Measurements from ENCODE around the gene FAM184B.
A peak's percentile ranks its signal among the peaks of the same experiment; 100 is the strongest.

Gene FAM184B

DNA sequence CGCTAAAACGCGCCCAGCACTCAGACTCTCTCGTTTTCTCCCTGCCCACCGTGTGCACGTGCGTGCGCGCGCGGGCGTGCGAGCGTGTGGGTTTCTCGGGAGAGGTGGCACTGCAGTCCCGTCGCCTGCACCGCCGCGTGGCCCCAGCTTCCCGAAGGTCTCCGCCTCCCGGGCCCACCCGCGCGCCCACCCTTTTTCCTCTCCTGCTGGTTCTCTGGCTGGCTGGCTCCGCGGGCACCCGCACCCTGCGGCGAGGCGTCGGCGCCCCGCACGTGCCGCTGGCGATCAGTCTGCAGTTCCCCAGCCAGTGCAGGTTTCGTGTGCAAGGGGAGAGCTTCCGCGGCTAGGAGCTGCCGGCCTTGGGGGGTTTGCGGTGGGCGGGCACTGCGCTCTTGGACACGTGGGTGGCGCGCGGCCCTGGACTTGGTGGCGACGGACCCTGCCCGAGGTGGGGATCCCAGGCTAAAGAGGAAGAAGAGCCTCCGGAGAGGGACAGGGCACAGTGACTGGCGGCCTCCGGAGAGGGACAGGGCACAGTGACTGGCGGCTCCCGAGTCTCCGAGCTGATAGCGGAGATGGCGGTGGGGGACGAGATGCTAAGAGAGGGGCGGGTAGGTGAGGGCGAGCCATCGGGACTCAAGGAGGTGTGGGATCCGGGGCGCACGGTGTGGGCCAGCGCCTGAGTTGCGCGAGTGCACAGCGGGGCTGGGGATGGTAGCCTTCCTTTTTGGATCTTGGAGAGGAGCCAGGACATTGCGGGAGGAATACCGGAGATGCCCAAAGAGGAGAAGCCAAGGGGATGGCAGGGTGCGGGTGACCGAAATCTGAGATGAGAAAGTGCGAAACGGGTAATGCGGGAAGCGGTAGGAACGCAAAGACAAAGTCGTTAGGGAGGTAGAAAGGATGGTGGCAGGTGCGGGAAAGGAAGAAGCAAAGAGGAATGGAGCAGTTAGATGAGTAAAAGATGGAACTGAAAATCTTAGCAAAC, at the start of gene FAM184B:
TSS of gene FAM184B (minus strand) at position 322 of the 988 bp plus-strand sequence. CDS start 322 bp downstream, outside the sequence.
- DNase-seq = no peak

DNA sequence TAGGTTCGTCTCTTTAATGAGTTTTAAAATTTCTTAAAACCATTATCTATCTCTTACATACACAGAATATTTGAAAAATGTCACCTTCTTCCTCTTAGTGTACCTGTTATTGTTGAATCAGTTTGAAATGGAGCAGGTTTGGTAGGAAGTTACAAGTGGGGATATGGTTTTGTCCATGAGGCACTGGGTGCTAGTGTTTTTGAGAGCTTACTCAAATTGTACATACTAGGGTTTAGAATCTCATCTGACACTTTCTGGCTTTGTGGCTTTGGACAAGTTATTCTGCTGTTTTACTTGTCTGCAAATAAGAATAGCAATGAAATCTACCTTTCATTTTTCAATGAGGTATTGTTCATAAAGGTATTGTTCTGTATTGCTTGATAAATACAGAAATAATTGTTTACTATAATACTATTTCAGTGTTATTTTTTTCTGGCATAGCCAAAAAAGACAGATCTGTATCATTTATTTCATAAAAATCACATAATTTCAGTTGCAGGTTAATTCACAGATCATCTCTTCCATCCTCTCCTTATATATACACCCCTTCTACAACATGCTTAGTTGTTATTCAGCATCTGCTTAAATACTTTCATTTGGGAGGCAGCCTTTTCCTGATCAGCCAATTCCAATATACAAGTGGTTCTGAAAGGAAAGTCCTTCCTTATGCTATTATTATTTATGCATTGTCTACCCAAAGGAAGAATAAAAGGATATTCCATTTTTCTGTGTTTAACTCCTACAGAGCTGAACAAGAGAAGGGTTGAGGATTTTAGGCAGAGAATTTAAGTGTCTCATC, 42.6 kb upstream of the FAM184B start:
- DNase-seq = no peak

DNA sequence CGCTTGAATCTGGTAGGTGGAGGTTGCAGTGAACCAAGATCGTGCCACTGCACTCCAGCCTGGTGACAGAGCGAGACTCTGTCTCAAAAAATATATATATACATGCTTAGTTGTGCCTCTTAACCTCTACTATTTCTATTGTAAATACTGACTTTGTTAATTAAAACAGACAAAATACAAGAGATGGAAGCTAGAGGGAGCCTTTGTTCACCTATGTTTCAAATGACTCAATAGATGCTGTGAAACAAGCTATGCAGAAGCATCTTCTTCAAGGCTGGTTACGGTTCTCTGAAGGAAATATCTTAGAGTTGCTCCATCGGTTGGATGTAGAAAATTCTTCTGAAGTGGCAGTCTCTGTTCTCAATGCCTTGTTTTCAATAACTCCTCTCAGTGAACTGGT, 35.6 kb upstream of the FAM184B start:
- peak; percentile 69 for DNase-seq

DNA sequence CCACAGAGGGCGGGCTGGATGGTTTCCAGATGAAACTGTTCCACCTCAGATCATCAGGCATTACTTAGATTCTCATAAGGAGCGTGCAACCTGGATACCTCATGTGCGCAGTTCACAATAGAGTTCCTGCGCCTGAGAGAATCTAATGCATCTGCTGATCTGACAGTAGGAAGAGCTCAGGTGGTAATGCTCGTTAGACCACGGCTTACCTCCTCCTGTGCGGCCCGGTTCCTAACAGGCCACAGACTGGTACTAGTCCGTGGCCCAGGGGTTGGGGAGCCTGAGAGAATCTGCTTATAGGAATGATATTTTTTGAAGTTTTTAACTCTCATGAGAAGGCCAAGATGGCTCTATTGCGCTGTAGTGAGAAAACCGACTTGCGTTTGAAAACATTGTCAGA, 34.7 kb upstream of the FAM184B start:
- DNase-seq = no peak

DNA sequence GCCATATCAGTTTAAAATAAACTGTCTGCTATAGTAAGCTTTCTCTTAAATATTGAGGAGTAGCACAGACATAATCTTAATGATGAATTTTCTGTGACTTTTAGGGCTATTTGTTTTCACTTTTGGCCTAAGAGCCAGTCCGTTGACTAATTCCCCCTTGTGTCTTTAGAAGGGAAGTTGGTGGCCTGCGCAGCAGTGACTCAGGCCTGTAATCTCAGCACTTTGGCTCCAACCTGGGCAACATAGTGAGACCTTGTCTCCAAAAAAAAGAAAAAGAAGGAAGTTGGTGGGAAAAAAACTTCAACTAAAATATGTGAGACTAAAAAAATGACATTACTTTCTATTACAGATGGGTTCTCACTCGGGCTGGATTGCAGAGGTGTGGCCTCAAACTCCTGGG, 32.7 kb upstream of the FAM184B start:
- no peak for DNase-seq

DNA sequence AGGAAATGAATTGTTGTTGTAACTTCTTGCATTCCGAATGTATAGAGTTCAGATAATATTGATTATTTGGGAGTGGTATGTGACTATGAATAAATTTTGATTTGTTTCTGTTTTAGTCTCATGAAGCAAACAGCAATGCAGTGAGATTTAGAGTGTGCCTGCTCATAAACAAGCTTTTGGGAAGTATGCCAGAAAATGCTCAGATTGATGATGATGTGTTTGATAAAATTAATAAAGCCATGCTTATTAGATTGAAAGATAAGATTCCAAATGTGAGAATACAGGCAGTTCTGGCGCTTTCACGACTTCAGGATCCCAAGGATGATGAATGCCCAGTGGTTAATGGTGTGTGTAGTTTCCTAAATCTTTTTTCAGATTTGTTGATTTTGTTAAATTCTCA, 31.4 kb upstream of the FAM184B start:
- DNase-seq = no peak

DNA sequence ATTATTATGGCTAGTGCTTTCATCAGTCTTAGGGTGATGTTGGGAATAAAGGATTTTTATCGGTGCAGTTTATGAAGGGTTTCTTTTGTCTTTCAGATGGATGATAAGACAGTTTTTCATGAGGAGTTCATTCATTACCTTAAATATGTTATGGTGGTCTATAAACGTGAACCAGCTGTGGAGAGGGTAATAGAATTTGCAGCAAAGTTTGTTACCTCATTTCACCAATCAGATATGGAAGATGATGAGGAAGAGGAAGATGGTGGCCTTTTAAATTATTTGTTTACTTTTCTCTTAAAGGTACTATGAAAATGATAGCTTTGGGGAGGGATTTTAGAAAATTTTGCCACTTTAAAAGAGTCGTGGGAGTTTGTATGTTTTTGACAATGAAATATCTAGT, 30.7 kb upstream of the FAM184B start:
- no peak for DNase-seq

DNA sequence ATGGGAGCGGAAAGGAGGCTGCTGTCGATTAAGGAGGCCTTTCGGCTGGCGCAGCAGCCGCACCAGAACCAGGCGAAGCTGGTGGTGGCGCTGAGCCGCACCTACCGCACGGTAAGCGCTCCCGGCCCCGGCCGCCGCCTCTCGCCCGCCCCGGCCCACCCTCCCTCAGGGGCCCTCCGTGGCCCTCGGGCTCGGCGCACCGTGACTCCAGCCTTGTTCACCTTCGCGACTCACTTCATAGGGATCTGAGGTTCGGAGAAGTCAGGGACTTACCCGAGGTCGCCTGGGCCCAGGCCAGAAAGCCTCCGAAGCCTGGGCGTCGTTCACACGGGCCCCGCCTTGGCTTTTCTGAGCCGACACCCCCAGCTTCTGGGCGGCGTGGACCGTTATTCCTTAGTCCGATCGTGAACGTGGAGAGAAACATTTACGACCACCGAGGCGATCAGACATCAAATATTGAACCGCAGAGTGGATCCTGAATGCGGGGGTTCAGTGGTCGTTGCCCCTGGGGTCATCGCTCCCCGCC, 29.7 kb upstream of the FAM184B start:
- no peak for DNase-seq

DNA sequence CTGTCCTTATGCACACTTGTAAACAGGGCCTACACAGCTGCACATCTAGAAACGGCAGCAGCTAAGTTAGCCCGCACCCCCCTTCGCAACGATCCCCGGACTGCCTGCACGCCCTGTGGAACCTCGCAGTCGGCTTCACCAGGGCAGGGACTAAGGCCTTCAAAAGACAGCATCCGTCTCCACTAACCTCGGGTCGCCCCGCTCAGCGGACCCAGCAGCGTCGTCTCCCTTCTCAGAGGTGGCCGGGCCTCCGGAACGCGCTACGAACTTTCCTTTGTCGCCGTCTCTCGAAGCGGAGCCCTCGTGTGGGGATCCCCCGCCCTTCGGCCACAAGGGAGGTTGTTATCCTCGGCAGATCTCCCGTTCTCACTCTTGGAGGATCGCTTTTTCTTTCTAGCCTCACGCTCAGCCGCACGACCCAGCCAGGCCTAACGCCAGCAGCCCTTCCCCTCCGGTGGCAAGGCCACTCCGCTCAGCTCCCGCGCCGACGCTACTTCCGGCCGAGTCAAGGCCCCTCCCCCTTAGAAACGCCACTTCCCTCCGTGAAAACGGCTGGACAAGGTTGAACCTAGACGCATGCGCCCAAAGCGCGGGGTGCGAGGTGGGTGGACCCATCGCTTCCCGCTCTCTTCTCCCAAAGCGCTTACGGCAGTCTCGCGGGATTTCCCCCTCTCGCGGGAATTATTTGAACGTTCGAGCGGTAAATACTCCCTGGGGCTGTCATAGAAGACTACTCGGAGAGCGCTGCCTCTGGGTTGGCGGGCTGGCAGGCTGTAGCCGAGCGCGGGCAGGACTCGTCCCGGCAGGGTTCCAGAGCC, 29.0 kb upstream of the FAM184B start, which contains the start of the genes DCAF16 and NCAPG:
TSS of gene DCAF16 (minus strand) at position 498 of the 818 bp plus-strand sequence. CDS start 6,616 bp downstream, outside the sequence.
TSS of gene NCAPG (plus strand) at position 720 of the 818 bp plus-strand sequence. CDS start 99 bp downstream, outside the sequence.
- DNase-seq = peak; percentile 99

DNA sequence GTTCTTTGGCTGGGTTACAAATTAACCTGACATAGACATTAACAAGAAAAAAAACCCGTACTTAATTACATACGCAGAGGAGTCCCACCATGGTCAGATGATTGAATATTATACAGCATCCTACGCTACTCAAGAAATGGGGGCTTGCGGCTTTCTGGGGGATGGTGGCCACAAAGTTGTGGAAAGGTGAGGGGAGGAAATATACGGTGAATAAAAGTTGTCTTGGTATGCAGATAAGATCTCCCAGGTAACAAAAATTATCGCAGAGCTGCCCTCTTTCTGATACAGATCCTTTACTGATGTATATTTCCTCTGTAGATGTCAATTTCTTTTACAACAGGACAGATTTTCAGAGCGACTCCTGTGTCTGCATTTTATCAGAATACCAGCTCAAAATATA, 28.2 kb upstream of the FAM184B start:
- peak; percentile 30 for DNase-seq

DNA sequence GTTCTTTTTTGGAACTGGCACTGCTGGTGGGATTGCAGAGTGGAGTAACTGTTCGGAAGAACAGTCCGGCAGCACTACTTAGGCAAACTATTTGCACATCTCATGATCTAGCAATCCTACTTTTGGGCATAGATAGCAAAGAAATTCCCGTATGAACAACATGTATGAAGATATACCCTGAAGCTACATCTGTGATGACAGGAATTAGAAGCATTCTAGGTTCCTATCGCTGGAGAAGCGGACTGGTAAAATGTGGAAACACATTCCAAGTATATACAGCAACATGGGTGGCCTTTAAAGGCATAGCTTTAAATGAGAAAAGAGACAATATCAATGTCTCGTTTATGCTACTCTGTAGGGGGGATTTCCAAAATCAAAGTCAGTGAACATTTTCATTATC, 26.0 kb upstream of the FAM184B start:
- DNase-seq = no peak

DNA sequence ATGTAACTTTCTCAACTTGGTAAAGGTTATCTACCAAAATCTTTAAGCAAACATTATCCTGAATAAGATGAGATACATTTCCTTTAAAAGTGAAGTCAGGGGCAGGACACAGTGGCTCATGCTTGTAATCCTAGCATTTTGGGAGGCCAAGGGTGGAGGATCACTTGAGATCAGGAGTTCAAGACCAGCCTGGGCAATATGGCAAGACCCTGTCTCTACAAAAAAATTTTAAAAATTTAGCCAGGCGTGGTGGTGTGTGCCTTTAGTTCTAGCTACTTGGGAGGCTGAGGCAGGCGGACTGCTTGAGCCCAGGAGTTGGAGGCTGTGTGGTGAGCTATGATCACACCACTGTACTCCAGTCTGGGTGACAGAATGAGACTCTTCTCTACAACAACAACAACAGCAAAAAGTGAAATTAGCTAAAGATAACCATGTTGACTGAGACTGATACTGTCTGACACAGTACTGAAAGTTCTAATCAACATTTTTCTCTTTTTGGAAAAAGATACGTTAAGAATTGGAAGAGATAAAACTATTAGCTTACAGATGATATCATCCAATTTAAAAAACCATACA, 24.2 kb upstream of the FAM184B start:
- DNase-seq = no peak

DNA sequence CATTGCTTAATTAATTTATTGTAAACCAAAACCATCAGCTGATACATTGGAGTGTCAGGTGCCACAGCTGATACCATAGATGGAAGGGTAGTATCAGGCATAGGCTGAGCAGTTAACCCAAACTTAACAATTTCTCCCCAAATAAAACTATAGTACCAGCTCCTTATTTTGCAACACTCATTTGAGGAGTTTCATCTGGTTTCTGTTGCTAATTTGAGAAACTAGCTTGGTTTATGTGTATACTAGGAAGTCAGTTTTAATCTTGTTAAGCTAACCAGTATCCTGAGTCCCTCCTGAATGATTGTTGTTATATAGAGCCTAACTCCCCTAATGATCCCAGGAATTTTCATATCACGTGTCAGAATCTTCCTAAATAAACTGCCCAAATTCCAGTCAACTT, 16.4 kb upstream of the FAM184B start:
- no peak for DNase-seq

DNA sequence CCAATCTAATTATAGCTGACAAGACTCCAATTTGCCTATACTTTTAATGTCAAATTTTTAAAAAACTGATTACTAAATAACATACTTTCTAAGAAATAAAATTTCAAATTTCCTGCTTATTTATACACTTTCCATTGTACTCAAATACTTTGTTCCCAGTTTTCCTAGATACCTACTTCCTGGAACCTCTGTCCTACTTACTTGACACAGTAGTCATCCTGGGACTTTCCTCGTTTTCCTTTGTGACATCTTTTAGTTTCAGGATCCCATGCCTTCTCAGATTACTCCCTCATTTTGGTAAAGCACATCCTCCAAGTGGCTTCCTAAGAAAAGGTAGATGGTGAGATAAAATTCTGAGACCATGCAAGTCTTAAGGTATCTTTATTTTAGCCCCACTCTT, 13.3 kb upstream of the FAM184B start:
- no peak for DNase-seq

DNA sequence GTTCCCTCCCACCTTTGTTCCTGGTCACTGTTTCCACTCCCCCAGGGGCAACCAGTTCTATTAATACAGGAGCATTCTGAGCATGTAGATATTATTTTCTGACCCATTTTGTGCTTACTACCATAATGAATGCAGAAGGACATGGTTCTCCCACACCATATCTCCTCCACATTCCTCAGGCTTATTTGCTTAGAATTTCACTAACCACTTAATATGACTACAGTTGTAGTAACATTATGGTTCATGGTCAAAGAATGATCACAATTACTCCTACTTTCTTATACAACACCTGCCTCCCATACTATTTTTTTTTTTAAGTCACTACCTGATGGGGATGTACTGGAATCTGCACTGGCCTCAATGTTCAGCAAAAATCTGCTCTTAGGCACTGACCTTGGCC, 7.5 kb upstream of the FAM184B start:
- no peak for DNase-seq

DNA sequence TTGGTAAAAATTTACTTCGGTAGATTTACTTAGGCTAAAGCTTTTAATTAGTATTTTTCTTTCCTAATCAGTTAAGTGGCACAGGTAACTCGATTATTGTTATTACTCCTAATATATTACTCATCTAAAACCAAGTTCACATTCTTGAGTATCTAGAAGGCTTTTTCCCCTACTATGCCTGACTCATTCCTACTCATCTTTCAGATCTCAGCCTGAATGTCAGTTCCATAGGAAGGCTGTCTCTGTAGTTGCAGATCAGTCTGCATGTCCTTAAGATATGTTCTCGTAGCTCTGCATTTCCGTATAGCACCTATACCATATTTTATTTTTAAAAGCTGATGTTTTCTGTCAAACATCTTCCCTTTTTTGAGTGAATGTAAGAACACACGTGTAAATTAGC, 5.9 kb upstream of the FAM184B start:
- no peak for DNase-seq

DNA sequence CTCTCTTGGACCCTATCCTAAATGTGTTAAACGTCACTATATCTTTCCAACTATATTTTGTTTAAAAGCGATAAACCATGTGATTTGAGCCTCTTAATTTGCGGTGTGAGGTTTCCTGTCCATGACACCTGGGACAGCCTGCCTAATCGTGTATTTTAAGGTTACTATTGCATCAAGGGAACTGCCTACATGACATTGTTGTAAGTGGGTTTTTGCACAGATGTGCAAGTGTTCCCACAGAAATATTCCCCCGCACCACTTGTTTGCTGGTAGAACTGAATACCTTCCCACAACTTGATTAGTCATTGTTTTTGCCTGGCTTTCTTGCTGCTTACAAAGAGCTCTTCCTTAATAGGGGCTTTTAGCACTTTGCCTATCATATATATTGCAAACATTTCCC, 5.1 kb upstream of the FAM184B start:
- no peak for DNase-seq

DNA sequence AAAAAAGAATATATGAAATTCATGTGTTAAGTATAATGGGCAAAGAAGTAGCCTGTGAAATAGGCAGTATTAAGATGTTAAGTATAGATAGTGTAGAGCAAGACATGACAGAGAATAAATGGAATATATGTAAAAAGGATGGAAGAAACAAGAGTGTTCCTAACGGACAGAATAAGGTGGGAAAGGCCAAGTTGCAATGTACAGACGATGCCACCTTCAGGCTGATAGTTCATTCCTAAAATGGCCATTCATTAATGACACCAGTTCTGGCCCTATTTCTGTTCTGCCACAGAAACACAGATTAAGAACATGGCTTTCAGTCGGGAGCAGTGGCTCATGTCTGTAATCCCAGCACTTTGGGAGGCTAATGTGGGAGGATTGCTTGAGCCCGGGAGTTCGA, 4.4 kb upstream of the FAM184B start:
- no peak for DNase-seq

DNA sequence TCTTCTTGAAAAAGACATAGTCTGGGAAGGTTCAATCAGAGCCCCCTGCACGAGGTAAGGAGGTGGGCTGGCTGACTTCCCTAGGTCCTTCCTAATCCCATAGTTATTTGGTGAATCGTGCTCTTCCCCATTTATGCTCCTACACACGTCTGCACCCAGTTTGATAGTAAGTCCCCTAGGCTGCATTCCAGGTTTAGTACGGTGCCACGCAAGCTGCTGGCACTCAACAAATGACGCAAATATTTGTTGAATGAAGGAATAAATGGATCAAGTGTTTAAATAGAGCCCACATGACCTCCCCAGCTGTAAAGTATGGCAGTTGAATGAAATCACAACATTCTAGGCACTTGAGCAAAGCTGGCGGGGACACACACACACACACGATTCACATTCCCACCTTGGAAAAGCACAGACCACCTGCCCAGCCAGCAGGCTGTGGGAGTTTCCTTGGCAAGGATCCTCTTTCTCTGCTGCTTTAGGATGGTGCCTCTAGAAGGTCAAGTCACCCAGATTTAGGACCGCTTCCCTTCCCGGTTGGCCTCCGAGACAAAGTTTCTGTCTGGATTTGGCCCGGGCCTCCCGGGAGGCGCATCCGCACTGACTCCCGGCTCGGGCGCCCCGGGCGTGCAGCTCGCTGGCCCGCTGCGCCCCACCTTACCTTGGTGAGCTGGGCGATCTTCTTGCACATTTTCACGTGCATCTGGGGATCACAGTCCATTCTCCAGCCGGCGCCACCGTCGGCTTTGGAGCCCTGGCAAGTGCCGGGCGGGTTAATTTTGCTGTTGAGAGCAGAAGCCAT, 721 bp downstream of the FAM184B start:
- DNase-seq = no peak

DNA sequence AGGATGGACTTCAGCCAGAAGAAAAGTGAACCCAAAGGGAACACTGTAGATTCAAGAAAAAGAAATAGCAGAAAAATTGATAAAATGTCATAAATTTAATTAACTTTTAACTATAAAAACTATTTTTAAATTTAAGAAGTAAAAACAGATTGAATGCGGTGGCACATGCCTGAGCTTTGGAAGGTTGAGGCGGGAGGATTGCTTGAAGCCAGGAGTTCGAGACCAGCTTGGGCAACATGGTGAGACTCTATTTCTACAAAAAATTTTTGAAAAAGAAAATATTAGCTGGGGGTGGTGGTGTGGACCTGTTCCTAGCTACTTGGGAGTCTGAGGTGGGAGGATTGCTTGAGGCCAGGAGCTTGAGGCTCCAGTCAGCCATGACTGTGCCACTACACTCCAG, 3.0 kb downstream of the FAM184B start:
- no peak for DNase-seq

DNA sequence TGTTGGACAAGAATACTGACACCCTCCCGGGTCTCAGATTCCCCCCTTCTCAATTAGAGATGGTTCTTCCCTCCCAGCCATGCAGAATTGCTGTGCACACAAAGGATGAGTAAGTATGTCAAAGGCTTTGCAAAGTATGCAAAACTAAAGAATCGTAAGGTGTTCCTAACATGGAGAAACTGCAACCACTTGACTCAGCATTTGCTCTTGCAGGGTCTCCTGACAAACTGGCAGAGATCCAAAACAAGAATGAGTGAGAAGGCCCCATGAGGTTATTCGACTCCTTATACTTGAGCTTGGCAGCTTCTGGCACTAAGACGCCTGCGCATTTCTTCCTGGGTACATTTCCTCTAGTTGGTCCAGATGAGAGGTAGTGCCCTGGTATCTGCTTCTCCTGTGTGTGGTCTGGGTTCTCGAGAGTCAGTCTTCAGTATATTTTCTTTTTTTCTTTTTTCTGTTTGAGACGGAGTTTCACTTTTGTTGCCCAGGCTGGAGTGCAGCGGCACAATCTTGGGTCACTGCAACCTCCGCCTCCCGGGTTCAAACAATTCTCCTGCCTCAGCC, 8.2 kb downstream of the FAM184B start:
- DNase-seq = no peak
